DOHH2 (cell line): Measurements from ENCODE around the gene KLHDC9.

Experiments
- CTCF ChIP-seq: fragments of 200-600 bp; sonication (generic); IDR thresholded peaks from one replicate; pipeline ENCODE4 v1.5.1; 2014; ENCODE audit warnings: antibody characterized with exemption, mild to moderate bottlenecking, low read depth, low read length; ENCODE audit not compliant: poor library complexity, severe bottlenecking
- EZH2phosphoT487 ChIP-seq: fragments of 200-600 bp; sonication (generic); IDR thresholded peaks from 2 replicates; pipeline ENCODE4 v1.6.1; 2017; ENCODE audit warnings: borderline replicate concordance, mild to moderate bottlenecking, antibody characterized with exemption, low read length, moderate library complexity, mixed read lengths

GRCh38 chr1:161115132-161115711 lies 17.1 kb downstream of the KLHDC9 start:
- TF ChIP-seq CTCF (no peak), EZH2phosphoT487 (no peak)
